HL-60/S4 treated with retinoic acid at 250 ng/mL for 4 days and 3 days (cell line): ENCODE data around the gene ZNF710.

Experiments used
- in situ Hi-C: fragments of 300-500 bp; cut with MboI; formaldehyde crosslinking; loops from 2 replicates; pipeline ENCODE4 v1.7.0; 2022; ENCODE audit warnings: low sequenced_read_pairs

ZNF710 gene

DNA sequence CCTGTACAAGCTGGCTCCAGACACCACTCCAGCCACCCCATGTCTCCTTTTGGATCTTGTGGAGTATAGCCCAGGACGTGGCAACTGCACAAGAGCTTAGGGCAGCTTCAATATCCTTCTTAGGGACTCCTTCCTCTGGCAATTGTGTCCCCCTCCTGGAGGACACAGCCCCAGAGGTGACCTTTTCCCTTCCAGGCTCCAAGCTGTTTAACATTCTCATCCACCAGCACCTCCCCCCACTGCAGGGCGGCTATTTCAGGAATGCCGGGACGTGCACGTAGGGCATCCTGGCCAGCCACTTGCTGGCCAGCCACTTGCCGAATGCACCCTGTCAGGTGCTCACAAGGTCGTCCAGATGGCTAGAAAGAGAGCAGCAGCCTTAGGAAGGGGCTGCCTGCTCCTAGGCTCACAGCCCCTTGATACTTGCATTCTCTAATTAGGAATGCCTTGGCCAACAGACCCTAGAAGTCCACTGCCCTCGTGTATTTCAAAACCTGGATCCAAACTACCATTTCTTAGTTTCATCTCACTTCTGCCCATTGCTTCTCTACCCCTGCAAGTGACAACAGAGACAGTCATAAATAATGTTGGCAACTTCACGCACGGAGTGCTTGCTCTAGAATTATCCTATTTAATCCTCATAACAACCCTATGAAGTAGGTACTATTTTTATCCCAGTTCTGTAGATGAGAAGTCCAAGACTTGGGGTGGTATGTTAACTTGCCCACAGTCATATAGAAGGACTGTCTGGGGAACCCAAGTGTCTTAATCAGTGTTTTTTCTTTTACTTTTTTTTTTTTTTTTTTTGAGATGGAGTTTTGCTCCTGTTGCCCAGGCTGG lies 125.7 kb downstream of the ZNF710 start:
- in situ Hi-C loops: no loop called here

DNA sequence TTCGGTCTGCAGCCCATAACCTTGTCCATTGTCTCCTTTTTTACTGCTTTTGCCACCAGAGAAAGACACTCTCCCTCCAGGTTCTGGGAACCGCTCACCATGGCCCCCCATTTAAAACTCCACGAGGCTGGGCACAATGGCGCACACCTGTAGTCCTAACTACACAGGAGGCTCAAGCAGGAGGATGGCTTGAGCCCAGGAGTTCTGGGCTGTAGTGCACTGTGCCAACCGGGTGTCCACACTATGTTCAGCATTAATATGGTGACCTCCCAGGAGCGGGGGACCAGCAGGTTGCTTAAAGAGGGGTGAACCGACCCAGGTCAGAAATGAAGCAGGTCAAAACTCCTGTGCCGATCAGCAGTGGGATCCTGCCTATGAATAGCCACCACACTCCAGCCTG lies 129.2 kb downstream of the ZNF710 start:
- in situ Hi-C loops: no loop called here
